ENCODE measurements around the gene RSF1. TPM values are rescaled to one million over a fixed set of nuclear protein-coding genes. Genes with fewer than 3 reads are reported as not detected.

The RSF1 gene
- total RNA-seq, 1 donor from 2014 or later = 40.2 TPM

- Histone ChIP-seq H3K9ac (ENCODE audit: low read depth in 1 of 3, low read length in 3 of 3) (no peak overlapping the region), H3K9me3 (ENCODE audit: control insufficient read depth in 3 of 3, low read length in 3 of 3) (no peaks in the 10 kb centered on the region), H3K36me3 (ENCODE audit: control insufficient read depth in 3 of 3, insufficient read depth in 3 of 3, low read length in 3 of 3) (peaks cover 16 to 54% (median 40%) of the 10 kb centered on the region in 3 donors), H3K27me3 (ENCODE audit: control insufficient read depth in 3 of 3, insufficient read depth in 3 of 3, low read length in 3 of 3) (no peaks in the 10 kb centered on the region), H3K27ac (ENCODE audit: low read depth, low read length) (no peak overlapping the region), H3K4me1 (ENCODE audit: control insufficient read depth in 3 of 3, insufficient read depth in 3 of 3, low read length in 3 of 3) (no peaks in the 10 kb centered on the region), H3K4me3 (ENCODE audit: low read length in 3 of 3) (no peak overlapping the region)
Measured at GRCh38 chr11:77617892-77618291, 202.6 kb downstream of the RSF1 start.

GRCh38 chr11:77611921-77612320, 208.6 kb downstream of the RSF1 start:
- H3K9me3 ChIP-seq (ENCODE audit: control insufficient read depth in 3 of 3, low read length in 3 of 3) = no peaks in the 10 kb centered on the region
- no peaks in the 10 kb centered on the region for H3K4me1 ChIP-seq (ENCODE audit: control insufficient read depth in 3 of 3, insufficient read depth in 3 of 3, low read length in 3 of 3)
- no peak overlapping the region for H3K9ac ChIP-seq (ENCODE audit: low read depth in 1 of 3, low read length in 3 of 3)
- peaks cover 5 to 35% (median 24%) of the 10 kb centered on the region in 3 donors for H3K36me3 ChIP-seq (ENCODE audit: control insufficient read depth in 3 of 3, insufficient read depth in 3 of 3, low read length in 3 of 3)
- H3K4me3 ChIP-seq (ENCODE audit: low read length in 3 of 3) = no peak overlapping the region
- no peaks in the 10 kb centered on the region for H3K27me3 ChIP-seq (ENCODE audit: control insufficient read depth in 3 of 3, insufficient read depth in 3 of 3, low read length in 3 of 3)
- no peak overlapping the region for H3K27ac ChIP-seq (ENCODE audit: low read depth, low read length)

Small RNA genes lying within 50 kb of the gene (small RNA-seq; reads per million reads assigned to genes)
- gene RF00019 = not detected

Other genes with a start within 250 kb of the RSF1 start
- gene AQP11, start 230.8 kb downstream of the RSF1 start, total RNA-seq = 0.52 TPM
- 188 TPM for gene CLNS1A, start 182.9 kb downstream of the RSF1 start, total RNA-seq
- gene AAMDC, start 422 bp upstream of the RSF1 start, total RNA-seq = 28.2 TPM
- gene INTS4, start 173.9 kb upstream of the RSF1 start, total RNA-seq = 40.7 TPM
- gene KCTD14, start 202.6 kb upstream of the RSF1 start, total RNA-seq = 0.52 TPM
- 26.1 TPM for gene THRSP, start 243.1 kb upstream of the RSF1 start, total RNA-seq